ENCODE measurements around the gene TICAM1. TPM values are rescaled to one million over a fixed set of nuclear protein-coding genes. Genes with fewer than 3 reads are reported as not detected.

Gene TICAM1
- total and polyA plus RNA-seq, 2 of the 13 experiments (the other 11 are each of a cell fraction or from before 2014, with no cell fraction given): 0.33 to 0.95 TPM

DNA sequence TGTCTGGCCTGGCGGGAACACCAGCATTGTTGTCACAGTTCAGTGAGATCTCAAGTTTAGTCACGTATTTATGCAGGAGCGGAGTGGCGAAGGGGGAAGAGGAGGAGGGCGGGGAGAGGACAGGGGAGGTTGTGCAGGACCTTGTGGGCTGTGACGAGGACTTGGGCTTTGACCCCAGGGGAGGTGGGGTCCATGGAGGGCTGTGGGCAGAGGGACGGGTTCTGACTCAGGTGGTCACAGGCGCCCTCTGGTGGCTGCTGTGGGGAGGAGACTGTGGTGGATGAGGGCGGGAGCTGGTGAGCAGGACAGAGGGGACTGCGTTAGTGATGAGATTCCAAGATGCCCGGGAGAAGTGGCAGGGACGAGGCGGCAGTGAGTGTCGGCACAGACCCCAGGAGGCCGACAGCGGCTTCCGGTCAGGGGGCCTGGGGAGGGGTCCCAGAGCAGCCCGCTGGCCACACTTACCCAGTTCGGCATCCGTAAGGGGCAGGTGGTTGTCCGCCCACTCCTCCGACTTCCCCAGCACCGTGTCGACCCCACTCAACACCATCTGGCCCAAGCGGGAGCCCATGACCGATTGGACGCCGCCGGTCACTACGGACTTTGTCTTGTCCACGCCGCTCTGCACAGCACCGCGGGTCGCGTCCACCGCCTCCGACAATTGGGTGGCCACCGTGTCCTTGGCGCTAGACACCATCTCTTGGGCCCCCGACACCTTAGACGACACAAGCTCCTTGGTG, 20.2 kb upstream of the TICAM1 start (continued):
- 0 out of 2 replicates have a peak, but pooled peaks have one; percentile 39 for TF ChIP-seq BORCS8-MEF2B (CRISPR knock-in tag; IDR thresholded peaks at IDR 0.05)
- TF ChIP-seq, protein P1, sequence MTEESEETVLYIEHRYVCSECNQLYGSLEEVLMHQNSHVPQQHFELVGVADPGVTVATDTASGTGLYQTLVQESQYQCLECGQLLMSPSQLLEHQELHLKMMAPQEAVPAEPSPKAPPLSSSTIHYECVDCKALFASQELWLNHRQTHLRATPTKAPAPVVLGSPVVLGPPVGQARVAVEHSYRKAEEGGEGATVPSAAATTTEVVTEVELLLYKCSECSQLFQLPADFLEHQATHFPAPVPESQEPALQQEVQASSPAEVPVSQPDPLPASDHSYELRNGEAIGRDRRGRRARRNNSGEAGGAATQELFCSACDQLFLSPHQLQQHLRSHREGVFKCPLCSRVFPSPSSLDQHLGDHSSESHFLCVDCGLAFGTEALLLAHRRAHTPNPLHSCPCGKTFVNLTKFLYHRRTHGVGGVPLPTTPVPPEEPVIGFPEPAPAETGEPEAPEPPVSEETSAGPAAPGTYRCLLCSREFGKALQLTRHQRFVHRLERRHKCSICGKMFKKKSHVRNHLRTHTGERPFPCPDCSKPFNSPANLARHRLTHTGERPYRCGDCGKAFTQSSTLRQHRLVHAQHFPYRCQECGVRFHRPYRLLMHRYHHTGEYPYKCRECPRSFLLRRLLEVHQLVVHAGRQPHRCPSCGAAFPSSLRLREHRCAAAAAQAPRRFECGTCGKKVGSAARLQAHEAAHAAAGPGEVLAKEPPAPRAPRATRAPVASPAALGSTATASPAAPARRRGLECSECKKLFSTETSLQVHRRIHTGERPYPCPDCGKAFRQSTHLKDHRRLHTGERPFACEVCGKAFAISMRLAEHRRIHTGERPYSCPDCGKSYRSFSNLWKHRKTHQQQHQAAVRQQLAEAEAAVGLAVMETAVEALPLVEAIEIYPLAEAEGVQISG (CRISPR knock-in tag; IDR thresholded peaks at IDR 0.05): no peak; the same call in 1 of the 2 replicates
- TF ChIP-seq RNF2 (conservative IDR thresholded peaks at IDR 0.05; ENCODE audit: low read depth): no peak
- TF ChIP-seq ZNF30 (CRISPR knock-in tag; IDR thresholded peaks at IDR 0.05): no peak
- no peak for TF ChIP-seq ZNF260 (CRISPR knock-in tag; IDR thresholded peaks at IDR 0.05; ENCODE audit: borderline replicate concordance, low read depth)
- TF ChIP-seq EED (CRISPR knock-in tag; IDR thresholded peaks at IDR 0.05): 0 out of 2 replicates have a peak, but pooled peaks have one; percentile 35
- no peak for TF ChIP-seq MEIS2 (CRISPR knock-in tag; IDR thresholded peaks at IDR 0.05)
- TF ChIP-seq, protein P2, sequence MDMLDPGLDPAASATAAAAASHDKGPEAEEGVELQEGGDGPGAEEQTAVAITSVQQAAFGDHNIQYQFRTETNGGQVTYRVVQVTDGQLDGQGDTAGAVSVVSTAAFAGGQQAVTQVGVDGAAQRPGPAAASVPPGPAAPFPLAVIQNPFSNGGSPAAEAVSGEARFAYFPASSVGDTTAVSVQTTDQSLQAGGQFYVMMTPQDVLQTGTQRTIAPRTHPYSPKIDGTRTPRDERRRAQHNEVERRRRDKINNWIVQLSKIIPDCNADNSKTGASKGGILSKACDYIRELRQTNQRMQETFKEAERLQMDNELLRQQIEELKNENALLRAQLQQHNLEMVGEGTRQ (IDR thresholded peaks at IDR 0.05; ENCODE audit: low read depth, low read length): no peak
- TF ChIP-seq, protein P2 (CRISPR knock-in tag; IDR thresholded peaks at IDR 0.05; ENCODE audit: borderline replicate concordance): no peak
- TF ChIP-seq ZNF282 (IDR thresholded peaks at IDR 0.05; ENCODE audit: partially characterized antibody): no peak
- TF ChIP-seq, protein P3, sequence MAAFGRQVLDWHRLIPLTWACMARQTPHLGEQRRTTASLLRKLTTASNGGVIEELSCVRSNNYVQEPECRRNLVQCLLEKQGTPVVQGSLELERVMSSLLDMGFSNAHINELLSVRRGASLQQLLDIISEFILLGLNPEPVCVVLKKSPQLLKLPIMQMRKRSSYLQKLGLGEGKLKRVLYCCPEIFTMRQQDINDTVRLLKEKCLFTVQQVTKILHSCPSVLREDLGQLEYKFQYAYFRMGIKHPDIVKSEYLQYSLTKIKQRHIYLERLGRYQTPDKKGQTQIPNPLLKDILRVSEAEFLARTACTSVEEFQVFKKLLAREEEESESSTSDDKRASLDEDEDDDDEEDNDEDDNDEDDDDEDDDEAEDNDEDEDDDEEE (CRISPR knock-in tag; IDR thresholded peaks at IDR 0.05): no peak
- no peak for TF ChIP-seq ZNF329 (CRISPR knock-in tag; IDR thresholded peaks at IDR 0.05; ENCODE audit: low read depth)
- peak; percentile 72 for TF ChIP-seq SMC3 (IDR thresholded peaks at IDR 0.05; ENCODE audit: low read length)
- TF ChIP-seq, protein P4, sequence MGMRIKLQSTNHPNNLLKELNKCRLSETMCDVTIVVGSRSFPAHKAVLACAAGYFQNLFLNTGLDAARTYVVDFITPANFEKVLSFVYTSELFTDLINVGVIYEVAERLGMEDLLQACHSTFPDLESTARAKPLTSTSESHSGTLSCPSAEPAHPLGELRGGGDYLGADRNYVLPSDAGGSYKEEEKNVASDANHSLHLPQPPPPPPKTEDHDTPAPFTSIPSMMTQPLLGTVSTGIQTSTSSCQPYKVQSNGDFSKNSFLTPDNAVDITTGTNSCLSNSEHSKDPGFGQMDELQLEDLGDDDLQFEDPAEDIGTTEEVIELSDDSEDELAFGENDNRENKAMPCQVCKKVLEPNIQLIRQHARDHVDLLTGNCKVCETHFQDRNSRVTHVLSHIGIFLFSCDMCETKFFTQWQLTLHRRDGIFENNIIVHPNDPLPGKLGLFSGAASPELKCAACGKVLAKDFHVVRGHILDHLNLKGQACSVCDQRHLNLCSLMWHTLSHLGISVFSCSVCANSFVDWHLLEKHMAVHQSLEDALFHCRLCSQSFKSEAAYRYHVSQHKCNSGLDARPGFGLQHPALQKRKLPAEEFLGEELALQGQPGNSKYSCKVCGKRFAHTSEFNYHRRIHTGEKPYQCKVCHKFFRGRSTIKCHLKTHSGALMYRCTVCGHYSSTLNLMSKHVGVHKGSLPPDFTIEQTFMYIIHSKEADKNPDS (CRISPR knock-in tag; IDR thresholded peaks at IDR 0.05): no peak
- no peak for TF ChIP-seq ZNF644 (CRISPR knock-in tag; IDR thresholded peaks at IDR 0.05; ENCODE audit: low read depth)
- TF ChIP-seq, protein P5, sequence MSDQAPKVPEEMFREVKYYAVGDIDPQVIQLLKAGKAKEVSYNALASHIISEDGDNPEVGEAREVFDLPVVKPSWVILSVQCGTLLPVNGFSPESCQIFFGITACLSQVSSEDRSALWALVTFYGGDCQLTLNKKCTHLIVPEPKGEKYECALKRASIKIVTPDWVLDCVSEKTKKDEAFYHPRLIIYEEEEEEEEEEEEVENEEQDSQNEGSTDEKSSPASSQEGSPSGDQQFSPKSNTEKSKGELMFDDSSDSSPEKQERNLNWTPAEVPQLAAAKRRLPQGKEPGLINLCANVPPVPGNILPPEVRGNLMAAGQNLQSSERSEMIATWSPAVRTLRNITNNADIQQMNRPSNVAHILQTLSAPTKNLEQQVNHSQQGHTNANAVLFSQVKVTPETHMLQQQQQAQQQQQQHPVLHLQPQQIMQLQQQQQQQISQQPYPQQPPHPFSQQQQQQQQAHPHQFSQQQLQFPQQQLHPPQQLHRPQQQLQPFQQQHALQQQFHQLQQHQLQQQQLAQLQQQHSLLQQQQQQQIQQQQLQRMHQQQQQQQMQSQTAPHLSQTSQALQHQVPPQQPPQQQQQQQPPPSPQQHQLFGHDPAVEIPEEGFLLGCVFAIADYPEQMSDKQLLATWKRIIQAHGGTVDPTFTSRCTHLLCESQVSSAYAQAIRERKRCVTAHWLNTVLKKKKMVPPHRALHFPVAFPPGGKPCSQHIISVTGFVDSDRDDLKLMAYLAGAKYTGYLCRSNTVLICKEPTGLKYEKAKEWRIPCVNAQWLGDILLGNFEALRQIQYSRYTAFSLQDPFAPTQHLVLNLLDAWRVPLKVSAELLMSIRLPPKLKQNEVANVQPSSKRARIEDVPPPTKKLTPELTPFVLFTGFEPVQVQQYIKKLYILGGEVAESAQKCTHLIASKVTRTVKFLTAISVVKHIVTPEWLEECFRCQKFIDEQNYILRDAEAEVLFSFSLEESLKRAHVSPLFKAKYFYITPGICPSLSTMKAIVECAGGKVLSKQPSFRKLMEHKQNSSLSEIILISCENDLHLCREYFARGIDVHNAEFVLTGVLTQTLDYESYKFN (CRISPR knock-in tag; conservative IDR thresholded peaks at IDR 0.05): peak; percentile 73

All from HepG2 (cell line).